GM12878 (cell line): ENCODE data around the gene CD101. TPM values are rescaled to one million over a fixed set of nuclear protein-coding genes. Genes with fewer than 3 reads are reported as not detected.

ENCODE experiments used
- ATAC-seq: fragments of 200-7000 bp; cut with Tn5 transposase; 3 replicates; pipeline ENCODE4 v1.9.1; 2020; ENCODE audit warnings: mild to moderate bottlenecking, moderate library complexity
- BruUV-seq: library from RNA; stranded (reverse); fragments of 400-500 nt; replicated peaks from 2 replicates; lab custom pipeline; 2021; lab: Mats Ljungman, UMichigan
- CTCF ChIA-PET: fragments of 300-600 bp; sonication (Branson Sonifier 250); formaldehyde crosslinking; extraction: SDS; loops from one replicate; lab custom pipeline; 2021; ENCODE audit warnings: inconsistent platforms; lab: Yijun Ruan, JAX
- POLR2A ChIA-PET: fragments of 350-600 bp; formaldehyde crosslinking; extraction: SDS; loops from one replicate; lab custom pipeline; 2021; ENCODE audit warnings: inconsistent platforms; lab: Charles Lee
- RAD21 ChIA-PET: fragments of 300-600 bp; sonication (Branson Sonifier 250); formaldehyde crosslinking; loops from one replicate; lab custom pipeline; 2023; ENCODE audit warnings: antibody characterized with exemption; ENCODE audit not compliant: unreplicated experiment; lab: Charles Lee
- SMC1A ChIA-PET: fragments of 300-600 bp; sonication (Branson Sonifier 250); formaldehyde crosslinking; loops from one replicate; lab custom pipeline; 2023; ENCODE audit not compliant: unreplicated experiment, uncharacterized antibody; lab: Charles Lee
- DNase-seq: peaks from one replicate; pipeline ENCODE4 v3.0.0-alpha.2; 2011; ENCODE audit warnings: low read depth, low spot score
- FAIRE-seq: peaks from 3 replicates; lab custom pipeline; 2011; peaks lifted over from hg19 to GRCh38; lab: Jason Lieb, UNC
- H2AFZ ChIP-seq: 2 replicates; pipeline ENCODE4 v1.6.0; 2011; ENCODE audit warnings: low read depth, low read length, control low read depth; ENCODE audit not compliant: control insufficient read depth
- H3K27ac ChIP-seq: 2 replicates; pipeline ENCODE4 v1.5.1; 2011; ENCODE audit warnings: control low read depth; ENCODE audit not compliant: control insufficient read depth, insufficient read depth
- H3K27me3 ChIP-seq, 2 experiments: replicated peaks in 1 of 2; 2 replicates each; pipeline versions ENCODE4 v1.6.0 to v1.6.1; 2011; ENCODE audit warnings: low read length in 1 of 2; ENCODE audit not compliant: control insufficient read depth in 2 of 2, insufficient read depth in 2 of 2
- H3K36me3 ChIP-seq, 2 experiments: 2 replicates each; pipeline ENCODE4 v1.5.1; 2011; ENCODE audit warnings: low read length in 1 of 2; ENCODE audit not compliant: control insufficient read depth in 2 of 2, insufficient read depth in 2 of 2
- H3K4me1 ChIP-seq: 2 replicates; pipeline ENCODE4 v1.6.1; 2011; ENCODE audit warnings: mild to moderate bottlenecking, low read length, moderate library complexity, mixed read lengths; ENCODE audit not compliant: control insufficient read depth, insufficient read depth
- H3K4me2 ChIP-seq: 2 replicates; pipeline ENCODE4 v1.6.0; 2011; ENCODE audit warnings: control low read depth; ENCODE audit not compliant: control insufficient read depth, insufficient read depth
- H3K4me3 ChIP-seq: fragments of 200-600 bp; sonication (generic); 2 replicates; pipeline ENCODE4 v1.5.1; 2016
- H3K79me2 ChIP-seq: 2 replicates; pipeline ENCODE4 v1.6.0; 2011; ENCODE audit warnings: low read length; ENCODE audit not compliant: control insufficient read depth, insufficient read depth
- H3K9ac ChIP-seq: 2 replicates; pipeline ENCODE4 v1.8.0; 2011; ENCODE audit warnings: low read length, control low read depth, mixed read lengths; ENCODE audit not compliant: control insufficient read depth, insufficient read depth
- H3K9me3 ChIP-seq: replicated peaks from 3 replicates; pipeline ENCODE4 v1.5.1; 2011; ENCODE audit warnings: mild to moderate bottlenecking, low read length; ENCODE audit not compliant: control insufficient read depth, insufficient read depth
- H4K20me1 ChIP-seq: 2 replicates; pipeline ENCODE4 v1.6.0; 2011; ENCODE audit not compliant: control insufficient read depth, insufficient read depth
- ASH2L ChIP-seq: fragments of 300-600, 200-600 bp; sonication (generic); IDR thresholded peaks from 2 replicates; pipeline ENCODE4 v1.6.1; 2017; ENCODE audit warnings: low read depth, mild to moderate bottlenecking, borderline replicate concordance
- CREM ChIP-seq: IDR thresholded peaks from 2 replicates; pipeline ENCODE4 v1.6.1; 2014; ENCODE audit warnings: antibody characterized with exemption, low read depth
- EED ChIP-seq: sonication (generic); IDR thresholded peaks from 2 replicates; pipeline ENCODE4 v1.6.1; 2016; ENCODE audit warnings: antibody characterized with exemption, low read depth
- GATAD2B ChIP-seq: fragments of 450-650 bp; conservative IDR thresholded peaks from 2 replicates; pipeline ENCODE4 v1.6.1; 2017; ENCODE audit warnings: low read depth, mild to moderate bottlenecking, moderate library complexity
- KAT2A ChIP-seq: conservative IDR thresholded peaks from 2 replicates; pipeline ENCODE4 v1.6.1; 2011; ENCODE audit warnings: low read depth, low read length; ENCODE audit not compliant: control insufficient read depth
- PAX8 ChIP-seq: fragments of 450-650 bp; IDR thresholded peaks from 2 replicates; pipeline ENCODE4 v1.6.1; 2017; ENCODE audit warnings: mild to moderate bottlenecking, moderate library complexity
- POLR2A ChIP-seq: IDR thresholded peaks from 2 replicates; pipeline ENCODE4 v1.6.1; 2011; ENCODE audit warnings: low read depth, mild to moderate bottlenecking, low read length
- WGBS: methylation state at CpG from one replicate; pipeline ENCODE4 v1.1.6; 2016; ENCODE audit warnings: low lambda C conversion rate; ENCODE audit not compliant: insufficient replicate concordance, insufficient coverage; ENCODE audit errors: missing lambda C conversion rate; 5-methylcytosine and 5-hydroxymethylcytosine counted together
- in situ Hi-C: fragments of 300-500 bp; cut with MboI; formaldehyde crosslinking; loops from 9 replicates; pipeline ENCODE4 v1.14.3; 2018; ENCODE audit warnings: mixed read lengths
- intact Hi-C: fragments of 100-400 bp; cut with micrococcal nuclease; formaldehyde crosslinking; loops from one replicate; pipeline ENCODE4 v1.14.2; 2022; ENCODE audit not compliant: unreplicated experiment
- polyA plus RNA-seq, 11 experiments: library from polyadenylated mRNA; depleted of rRNA in 4 of 11; unstranded in 6 of 11; stranded (reverse) in 5 of 11; fragments of >200 nt; fragmentation: Nextera tagmentation in 4 of 11; fragmentation: Illumina TruSeq in 1 of 11; extraction: Ambion mirVana in 4 of 11; extraction: Trizol in 1 of 11; gene quantifications; 1 replicate in 1 of 11; 2 replicates in 10 of 11; pipeline versions ENCODE4 v1.2.1 to v1.2.3, GENCODE V29; 2011 to 2016; ENCODE audit warnings: inconsistent platforms in 2 of 11, missing spikeins in 2 of 11, low read depth in 1 of 11
- total RNA-seq, 4 experiments: library from RNA; depleted of rRNA in 3 of 4; stranded (reverse); fragments of >200 nt in 3 of 4; fragmentation: Illumina TruSeq in 1 of 4; extraction: Trizol in 1 of 4; gene quantifications; 2 replicates each; pipeline versions ENCODE4 v1.2.1 to v1.2.3, GENCODE V29; 2013 to 2021
- TF ChIP-seq, protein P1 (sequence below): IDR thresholded peaks from 2 replicates; pipeline ENCODE4 v1.6.1; 2012; ENCODE audit warnings: improper control_type of control experiment, low read depth, low read length; ENCODE audit not compliant: insufficient replicate concordance
- TF ChIP-seq, protein P2 (sequence below): fragments of 450-650 bp; IDR thresholded peaks from 2 replicates; pipeline ENCODE4 v1.6.1; 2016; ENCODE audit warnings: mild to moderate bottlenecking

Gene CD101
- total and polyA plus RNA-seq, 10 of the 15 experiments (the other 5 are each of a cell fraction or from before 2014, with no cell fraction given), result 0.56 to 7.9 (median 2.9) TPM

DNA sequence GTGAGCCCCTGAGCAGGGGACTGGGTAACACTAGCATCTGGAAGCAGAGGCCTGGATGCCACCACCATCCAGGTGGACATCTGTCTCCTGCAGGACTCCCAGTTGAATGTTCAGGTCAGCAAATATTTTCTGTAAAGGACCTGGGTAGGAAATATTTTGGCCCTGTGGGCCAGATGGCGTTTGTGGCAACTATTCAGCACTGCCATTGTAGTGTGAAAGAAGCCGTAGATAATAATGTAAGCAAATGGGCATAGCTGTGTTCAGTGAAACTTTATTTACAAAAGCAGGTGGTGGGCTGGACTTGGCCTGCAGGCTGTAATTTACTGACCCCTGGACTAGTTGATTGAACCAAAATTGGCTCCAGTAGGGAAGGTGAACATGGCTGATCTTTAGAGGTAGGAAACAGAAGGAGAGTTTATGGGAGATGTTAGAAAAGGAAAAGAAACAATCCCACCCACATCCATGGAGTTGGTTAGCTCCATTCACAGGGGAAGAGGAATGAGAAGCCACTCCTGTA lies 20.0 kb upstream of the CD101 start:
- ChIA-PET RAD21 (no interaction called here), POLR2A (interaction anchor here (1.1 kb wide), 1 partner anchor 40 kb away, joined by 3 read pairs; no protein-coding TSS in a partner anchor), CTCF (interaction anchor here (0.7 to 1.7 kb wide), 2 partner anchors 19 to 56 kb away, joined by 3 read pairs; no protein-coding TSS in a partner anchor), SMC1A (interaction anchor here (0.9 to 1.2 kb wide), 2 partner anchors 36 to 47 kb away, joined by 3 read pairs; no protein-coding TSS in a partner anchor)
- Histone ChIP-seq H4K20me1 (no peaks in the 10 kb centered on the region), H2AFZ (no peak overlapping the region), H3K4me2 (no peak overlapping the region), H3K27me3 (peaks cover 0 to 1% of the 10 kb centered on the region in 2 experiments; a peak in 2 of 4 replicates), H3K79me2 (no peaks in the 10 kb centered on the region), H3K36me3 (no peaks in the 10 kb centered on the region), H3K9ac (no peak overlapping the region), H3K9me3 (no peaks in the 10 kb centered on the region), H3K4me1 (no peaks in the 10 kb centered on the region), H3K27ac (no peak overlapping the region), H3K4me3 (no peak overlapping the region)
- in situ Hi-C loops (no loop called here), intact Hi-C loops (no loop called here)
- FAIRE-seq, result no peak
- DNase-seq, result no peak
- TF ChIP-seq PAX8 (no peak), KAT2A (no peak), CREM (no peak), GATAD2B (no peak), ASH2L (no peak), POLR2A (no peak), EED (no peak)
- TF ChIP-seq, protein P1, sequence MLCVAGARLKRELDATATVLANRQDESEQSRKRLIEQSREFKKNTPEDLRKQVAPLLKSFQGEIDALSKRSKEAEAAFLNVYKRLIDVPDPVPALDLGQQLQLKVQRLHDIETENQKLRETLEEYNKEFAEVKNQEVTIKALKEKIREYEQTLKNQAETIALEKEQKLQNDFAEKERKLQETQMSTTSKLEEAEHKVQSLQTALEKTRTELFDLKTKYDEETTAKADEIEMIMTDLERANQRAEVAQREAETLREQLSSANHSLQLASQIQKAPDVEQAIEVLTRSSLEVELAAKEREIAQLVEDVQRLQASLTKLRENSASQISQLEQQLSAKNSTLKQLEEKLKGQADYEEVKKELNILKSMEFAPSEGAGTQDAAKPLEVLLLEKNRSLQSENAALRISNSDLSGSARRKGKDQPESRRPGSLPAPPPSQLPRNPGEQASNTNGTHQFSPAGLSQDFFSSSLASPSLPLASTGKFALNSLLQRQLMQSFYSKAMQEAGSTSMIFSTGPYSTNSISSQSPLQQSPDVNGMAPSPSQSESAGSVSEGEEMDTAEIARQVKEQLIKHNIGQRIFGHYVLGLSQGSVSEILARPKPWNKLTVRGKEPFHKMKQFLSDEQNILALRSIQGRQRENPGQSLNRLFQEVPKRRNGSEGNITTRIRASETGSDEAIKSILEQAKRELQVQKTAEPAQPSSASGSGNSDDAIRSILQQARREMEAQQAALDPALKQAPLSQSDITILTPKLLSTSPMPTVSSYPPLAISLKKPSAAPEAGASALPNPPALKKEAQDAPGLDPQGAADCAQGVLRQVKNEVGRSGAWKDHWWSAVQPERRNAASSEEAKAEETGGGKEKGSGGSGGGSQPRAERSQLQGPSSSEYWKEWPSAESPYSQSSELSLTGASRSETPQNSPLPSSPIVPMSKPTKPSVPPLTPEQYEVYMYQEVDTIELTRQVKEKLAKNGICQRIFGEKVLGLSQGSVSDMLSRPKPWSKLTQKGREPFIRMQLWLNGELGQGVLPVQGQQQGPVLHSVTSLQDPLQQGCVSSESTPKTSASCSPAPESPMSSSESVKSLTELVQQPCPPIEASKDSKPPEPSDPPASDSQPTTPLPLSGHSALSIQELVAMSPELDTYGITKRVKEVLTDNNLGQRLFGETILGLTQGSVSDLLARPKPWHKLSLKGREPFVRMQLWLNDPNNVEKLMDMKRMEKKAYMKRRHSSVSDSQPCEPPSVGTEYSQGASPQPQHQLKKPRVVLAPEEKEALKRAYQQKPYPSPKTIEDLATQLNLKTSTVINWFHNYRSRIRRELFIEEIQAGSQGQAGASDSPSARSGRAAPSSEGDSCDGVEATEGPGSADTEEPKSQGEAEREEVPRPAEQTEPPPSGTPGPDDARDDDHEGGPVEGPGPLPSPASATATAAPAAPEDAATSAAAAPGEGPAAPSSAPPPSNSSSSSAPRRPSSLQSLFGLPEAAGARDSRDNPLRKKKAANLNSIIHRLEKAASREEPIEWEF, result no peak
- TF ChIP-seq, protein P2, sequence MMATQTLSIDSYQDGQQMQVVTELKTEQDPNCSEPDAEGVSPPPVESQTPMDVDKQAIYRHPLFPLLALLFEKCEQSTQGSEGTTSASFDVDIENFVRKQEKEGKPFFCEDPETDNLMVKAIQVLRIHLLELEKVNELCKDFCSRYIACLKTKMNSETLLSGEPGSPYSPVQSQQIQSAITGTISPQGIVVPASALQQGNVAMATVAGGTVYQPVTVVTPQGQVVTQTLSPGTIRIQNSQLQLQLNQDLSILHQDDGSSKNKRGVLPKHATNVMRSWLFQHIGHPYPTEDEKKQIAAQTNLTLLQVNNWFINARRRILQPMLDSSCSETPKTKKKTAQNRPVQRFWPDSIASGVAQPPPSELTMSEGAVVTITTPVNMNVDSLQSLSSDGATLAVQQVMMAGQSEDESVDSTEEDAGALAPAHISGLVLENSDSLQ, result no peak
- WGBS, result 23% methylated on average over 2 of the region's 2 CpGs
- ATAC-seq, result no peak
- no TSS peak for BruUV-seq
